22Rv1 (cell line): ENCODE measurements around the gene POC1A.

ENCODE experiments used
- CTCF ChIP-seq: fragments of 450-650 bp; IDR thresholded peaks from 2 replicates; pipeline ENCODE4 v1.5.1; 2017; ENCODE audit warnings: mild to moderate bottlenecking
- ZFX ChIP-seq: fragments of 450-650 bp; IDR thresholded peaks from 2 replicates; pipeline ENCODE4 v1.6.1; 2017; ENCODE audit warnings: antibody characterized with exemption, borderline replicate concordance

GRCh38 chr3:52043750-52044149 is 110.5 kb downstream of the POC1A start:
- TF ChIP-seq CTCF (no peak), ZFX (no peak)
